GM19372 (cell line): Measurements from ENCODE around the gene GJB3.
"Not testable (repeated sequence)": the region's sequence is repeated elsewhere in the genome, so short reads cannot be mapped to it uniquely, and the experiment has no call there.

Source experiments
- ATAC-seq: cut with Tn5 transposase; IDR thresholded peaks from one replicate; pipeline ENCODE4 v1.9.1; 2021; ENCODE audit warnings: mild to moderate bottlenecking, low read depth, moderate library complexity; ENCODE audit not compliant: unreplicated experiment

The GJB3 gene

GRCh38 chr1:34784751-34785221 is 3.8 kb downstream of the GJB3 start:
- no peak for ATAC-seq

GRCh38 chr1:34785231-34785874 is 4.3 kb downstream of the GJB3 start:
- no peak for ATAC-seq

GRCh38 chr1:34785875-34786470 is 5.0 kb downstream of the GJB3 start:
- ATAC-seq: no peak

GRCh38 chr1:34786521-34787325 is 5.7 kb downstream of the GJB3 start:
- ATAC-seq: peak; percentile 72

GRCh38 chr1:34787461-34788420 is 6.7 kb downstream of the GJB3 start:
- no peak for ATAC-seq

GRCh38 chr1:34790985-34791384 is 10.0 kb downstream of the GJB3 start:
- ATAC-seq: no peak

- ATAC-seq: no peak
These were observed 11.4 kb downstream of the GJB3 start for GRCh38 chr1:34792424-34792823.

GRCh38 chr1:34792868-34793727 is 12.1 kb downstream of the GJB3 start, which contains the start of gene GJA4:
Gene GJA4, plus strand, starts transcription at chr1:34792999. Its CDS starts 1,215 bp downstream, at chr1:34794214.
- ATAC-seq: no peak

- ATAC-seq: no peak
These were observed 13.2 kb downstream of the GJB3 start for GRCh38 chr1:34794001-34794789.

GRCh38 chr1:34794790-34795180 is 13.8 kb downstream of the GJB3 start:
- no peak for ATAC-seq

GRCh38 chr1:34795916-34796315 is 14.9 kb downstream of the GJB3 start:
- ATAC-seq: no peak

GRCh38 chr1:34796990-34797389 is 16.0 kb downstream of the GJB3 start:
- ATAC-seq: no peak

GRCh38 chr1:34800214-34800613 is 19.2 kb downstream of the GJB3 start:
- no peak for ATAC-seq

- ATAC-seq: no peak
These were observed 22.8 kb downstream of the GJB3 start for GRCh38 chr1:34803770-34804169.

GRCh38 chr1:34806396-34806795 is 25.4 kb downstream of the GJB3 start:
- no peak for ATAC-seq

- ATAC-seq: no peak
These were observed 27.2 kb downstream of the GJB3 start for GRCh38 chr1:34808051-34808810.

- ATAC-seq: not testable (repeated sequence)
These were observed 29.8 kb downstream of the GJB3 start for GRCh38 chr1:34810781-34811180.

GRCh38 chr1:34816332-34816731 is 35.3 kb downstream of the GJB3 start:
- ATAC-seq: no peak
